IMR-90 (cell line): ENCODE measurements around the gene GMNN. TPM values are rescaled to one million over a fixed set of nuclear protein-coding genes. Genes with fewer than 3 reads are reported as not detected.

Experiments
- ATAC-seq: fragments of 200-7000 bp; cut with Tn5 transposase; 2 replicates; pipeline ENCODE4 v1.9.1; 2020; ENCODE audit warnings: low read depth, mild to moderate bottlenecking, moderate library complexity
- BruUV-seq: library from RNA; stranded (reverse); fragments of 400-500 nt; replicated peaks from 2 replicates; lab custom pipeline; 2021; lab: Mats Ljungman, UMichigan
- CTCF ChIA-PET: fragments of 300-600 bp; formaldehyde crosslinking; extraction: SDS; loops from one replicate; lab custom pipeline; 2021; ENCODE audit warnings: antibody characterized with exemption; lab: Yijun Ruan, JAX
- POLR2A ChIA-PET: fragments of 300-600 bp; sonication (Branson Sonifier 250); formaldehyde crosslinking; loops from one replicate; lab custom pipeline; 2022; ENCODE audit warnings: antibody characterized with exemption; ENCODE audit not compliant: unreplicated experiment; lab: Charles Lee
- DNase-seq: peaks from one replicate; pipeline ENCODE4 v3.0.0; 2013
- H2AFZ ChIP-seq: replicated peaks from 2 replicates; pipeline ENCODE3; 2013; ENCODE audit warnings: low read length, mild to moderate bottlenecking; ENCODE audit not compliant: poor library complexity
- H2AK5ac ChIP-seq: 2 replicates; pipeline ENCODE4 v1.6.1; 2013; ENCODE audit warnings: low read depth, low read length, inconsistent platforms
- H2AK9ac ChIP-seq: replicated peaks from 2 replicates; pipeline ENCODE3; 2013; ENCODE audit warnings: mild to moderate bottlenecking, low read depth, low read length, moderate library complexity; ENCODE audit not compliant: poor library complexity
- H2BK120ac ChIP-seq: 2 replicates; pipeline ENCODE4 v1.6.1; 2013; ENCODE audit warnings: low read depth, low read length, inconsistent platforms
- H2BK15ac ChIP-seq: 3 replicates; pipeline ENCODE4 v1.6.1; 2013; ENCODE audit warnings: low read depth, low read length, inconsistent platforms
- H2BK20ac ChIP-seq: 2 replicates; pipeline ENCODE4 v1.6.1; 2013; ENCODE audit warnings: low read depth, mild to moderate bottlenecking, inconsistent platforms, low read length, moderate library complexity
- H2BK5ac ChIP-seq: 2 replicates; pipeline ENCODE4 v1.6.1; 2013; ENCODE audit warnings: mild to moderate bottlenecking, low read depth, low read length, inconsistent platforms; ENCODE audit not compliant: poor library complexity, severe bottlenecking
- H3K14ac ChIP-seq: replicated peaks from 2 replicates; pipeline ENCODE4 v1.6.1; 2013; ENCODE audit warnings: low read depth, low read length, inconsistent platforms
- H3K18ac ChIP-seq: 2 replicates; pipeline ENCODE4 v1.6.1; 2013; ENCODE audit warnings: low read depth, low read length, control low read depth
- H3K23ac ChIP-seq: 2 replicates; pipeline ENCODE4 v1.6.1; 2013; ENCODE audit warnings: low read depth, low read length, inconsistent platforms
- H3K27ac ChIP-seq: 2 replicates; pipeline ENCODE4 v1.5.1; 2013; ENCODE audit warnings: mild to moderate bottlenecking, control low read depth, low read length; ENCODE audit not compliant: insufficient read depth
- H3K27me3 ChIP-seq: 2 replicates; pipeline ENCODE4 v1.6.1; 2013; ENCODE audit warnings: low read length; ENCODE audit not compliant: control insufficient read depth, insufficient read depth
- H3K36me3 ChIP-seq: 2 replicates; pipeline ENCODE4 v1.6.1; 2013; ENCODE audit warnings: low read length, mixed read lengths; ENCODE audit not compliant: control insufficient read depth, insufficient read depth
- H3K4ac ChIP-seq: 2 replicates; pipeline ENCODE4 v1.6.1; 2013; ENCODE audit warnings: low read depth, low read length, inconsistent platforms
- H3K4me1 ChIP-seq: 2 replicates; pipeline ENCODE4 v1.6.1; 2013; ENCODE audit warnings: low read length, mixed read lengths; ENCODE audit not compliant: control insufficient read depth, insufficient read depth
- H3K4me2 ChIP-seq: 2 replicates; pipeline ENCODE4 v1.6.1; 2013; ENCODE audit warnings: low read depth, mild to moderate bottlenecking, control low read depth, low read length, moderate library complexity
- H3K4me3 ChIP-seq: 2 replicates; pipeline ENCODE4 v1.5.1; 2013; ENCODE audit warnings: low read depth, mild to moderate bottlenecking, control low read depth, low read length, moderate library complexity; ENCODE audit not compliant: insufficient read depth
- H3K56ac ChIP-seq: 2 replicates; pipeline ENCODE4 v1.6.1; 2013; ENCODE audit warnings: low read length, inconsistent platforms; ENCODE audit not compliant: insufficient read depth; ENCODE audit errors: extremely low read depth
- H3K79me1 ChIP-seq, 2 experiments: 2 replicates each; pipeline ENCODE4 v1.6.1; 2013; ENCODE audit warnings: low read length in 2 of 2, inconsistent platforms in 1 of 2, low read depth in 1 of 2
- H3K9ac ChIP-seq: 2 replicates; pipeline ENCODE4 v1.6.1; 2013; ENCODE audit warnings: low read depth, low read length, control low read depth
- H3K9me1 ChIP-seq: 2 replicates; pipeline ENCODE4 v1.6.1; 2013; ENCODE audit warnings: low read length, inconsistent platforms; ENCODE audit not compliant: insufficient read depth
- H3K9me3 ChIP-seq: 2 replicates; pipeline ENCODE4 v1.6.1; 2013; ENCODE audit warnings: low read length; ENCODE audit not compliant: control insufficient read depth, insufficient read depth
- H4K20me1 ChIP-seq: 2 replicates; pipeline ENCODE4 v1.6.1; 2013; ENCODE audit warnings: low read length, inconsistent platforms; ENCODE audit not compliant: insufficient read depth
- H4K5ac ChIP-seq: 2 replicates; pipeline ENCODE4 v1.6.1; 2013; ENCODE audit warnings: mild to moderate bottlenecking, low read depth, low read length, control low read depth
- H4K8ac ChIP-seq, 2 experiments: 2 replicates each; pipeline ENCODE4 v1.6.1; 2013; ENCODE audit warnings: low read depth in 2 of 2, low read length in 2 of 2, control low read depth in 1 of 2, inconsistent platforms in 1 of 2
- H4K91ac ChIP-seq: 2 replicates; pipeline ENCODE4 v1.6.1; 2013; ENCODE audit warnings: low read depth, low read length, inconsistent platforms; ENCODE audit not compliant: insufficient read depth
- BHLHE40 ChIP-seq: fragments of 150-350 bp; IDR thresholded peaks from 2 replicates; pipeline ENCODE4 v1.6.1; 2016; ENCODE audit warnings: mild to moderate bottlenecking, low read depth, low read length
- CEBPB ChIP-seq: IDR thresholded peaks from 2 replicates; pipeline ENCODE4 v1.6.1; 2012; ENCODE audit warnings: low read depth, low read length, improper control_type of control experiment
- CHD1 ChIP-seq: IDR thresholded peaks from 2 replicates; pipeline ENCODE4 v1.6.1; 2012; ENCODE audit warnings: low read depth, low read length, improper control_type of control experiment
- FOS ChIP-seq: fragments of 150-350 bp; IDR thresholded peaks from 2 replicates; pipeline ENCODE4 v1.6.1; 2016; ENCODE audit warnings: low read depth, low read length
- MXI1 ChIP-seq: IDR thresholded peaks from 2 replicates; pipeline ENCODE4 v1.6.1; 2012; ENCODE audit warnings: low read depth, mild to moderate bottlenecking, low read length, moderate library complexity, borderline replicate concordance
- POLR2A ChIP-seq: IDR thresholded peaks from 2 replicates; pipeline ENCODE4 v1.6.1; 2012; ENCODE audit warnings: mild to moderate bottlenecking, low read depth, low read length
- RFX5 ChIP-seq: IDR thresholded peaks from 2 replicates; pipeline ENCODE4 v1.8.0; 2012; ENCODE audit warnings: low read depth, mild to moderate bottlenecking, low read length, moderate library complexity
- SMC3 ChIP-seq: fragments of 150-350 bp; IDR thresholded peaks from 2 replicates; pipeline ENCODE4 v1.6.1; 2016; ENCODE audit warnings: low read depth, mild to moderate bottlenecking, antibody characterized with exemption, low read length, moderate library complexity
- USF2 ChIP-seq: fragments of 150-350 bp; IDR thresholded peaks from 2 replicates; pipeline ENCODE4 v1.6.1; 2017; ENCODE audit warnings: mild to moderate bottlenecking, antibody characterized with exemption, low read length, low read depth
- WGBS, 2 experiments: methylation state at CpG; one replicate each; pipeline versions ENCODE4 v1.1.5 to v1.1.7; 2013; ENCODE audit warnings: missing lambda C conversion rate in 2 of 2; ENCODE audit not compliant: insufficient read length in 1 of 2; ENCODE audit errors: extremely low coverage in 2 of 2; 5-methylcytosine and 5-hydroxymethylcytosine counted together
- dilution Hi-C: fragments of 300-500 bp; cut with HindIII; formaldehyde crosslinking; loops from one replicate; pipeline ENCODE4 v1.14.3; 2018; ENCODE audit warnings: low sequenced_read_pairs; ENCODE audit not compliant: unreplicated experiment
- in situ Hi-C: fragments of 300-500 bp; cut with MboI; formaldehyde crosslinking; loops from 3 replicates; pipeline ENCODE4 v1.14.3; 2019; ENCODE audit warnings: low sequenced_read_pairs, inconsistent platforms, mixed read lengths
- intact Hi-C: fragments of 100-400 bp; cut with micrococcal nuclease; formaldehyde crosslinking; loops from 2 replicates; pipeline ENCODE4 v1.10.0; 2022
- polyA plus RNA-seq, 3 experiments: library from polyadenylated mRNA; depleted of rRNA; stranded (reverse); fragments of >200 nt; gene quantifications; 2 replicates each; pipeline ENCODE4 v1.2.3, GENCODE V29; 2012; ENCODE audit warnings: low replicate concordance in 1 of 3
- total RNA-seq: library from RNA; depleted of rRNA; stranded (reverse); fragments of >200 nt; gene quantifications from 2 replicates; pipeline ENCODE4 v1.2.3, GENCODE V29; 2012

The GMNN gene
- total and polyA plus RNA-seq, 2 of the 4 experiments (the other 2 are of a cell fraction), result 19.7 to 22.2 TPM

GRCh38 chr6:24822696-24823095 is 48.0 kb downstream of the GMNN start:
- Histone ChIP-seq H4K8ac (no peak overlapping the region), H3K23ac (no peak overlapping the region), H2BK20ac (no peak overlapping the region), H3K4me2 (no peak overlapping the region; the same call in 1 of the 2 replicates), H4K91ac (no peak overlapping the region), H3K18ac (no peak overlapping the region), H2BK120ac (no peak overlapping the region), H2AK5ac (no peak overlapping the region), H3K27ac (no peak overlapping the region), H4K20me1 (no peaks in the 10 kb centered on the region), H4K5ac (no peak overlapping the region), H3K27me3 (no peaks in the 10 kb centered on the region), H2AK9ac (no peak overlapping the region), H2AFZ (no peak overlapping the region), H3K79me1 (no peaks in the 10 kb centered on the region), H3K36me3 (peaks cover 5% of the 10 kb centered on the region; the same call in 1 of the 2 replicates), H3K4me1 (peaks cover 7% of the 10 kb centered on the region), H3K9me3 (no peaks in the 10 kb centered on the region), H2BK5ac (no peak overlapping the region), H3K9ac (no peak overlapping the region), H3K14ac (no peak overlapping the region), H3K56ac (no peak overlapping the region), H3K4ac (no peak overlapping the region), H2BK15ac (no peak overlapping the region), H3K9me1 (0 out of 2 replicates have a peak, but pooled peaks cover 2% of the 10 kb centered on the region), H3K4me3 (no peak overlapping the region)
- no TSS peak for BruUV-seq
- dilution Hi-C loops (no loop called here), in situ Hi-C loops (no loop called here), intact Hi-C loops (no loop called here)
- ATAC-seq, result peak; percentile 86
- ChIA-PET POLR2A (no interaction called here), CTCF (interaction anchor here (0.6 kb wide), 1 partner anchor 329 kb away, joined by 3 read pairs; no protein-coding TSS in a partner anchor)
- no CpG with 5 or more reads among the region's 6 CpGs for WGBS, 2 experiments
- peak; percentile 68 for DNase-seq
- TF ChIP-seq SMC3, result no peak
- TF ChIP-seq MXI1, result no peak
- no peak for TF ChIP-seq POLR2A
- no peak for TF ChIP-seq USF2
- TF ChIP-seq CHD1, result no peak
- no peak for TF ChIP-seq FOS
- TF ChIP-seq RFX5, result no peak
- TF ChIP-seq BHLHE40, result peak; percentile 39; the same call in 1 of the 2 replicates
- peak; percentile 79 for TF ChIP-seq CEBPB
